PC-9 (cell line): ENCODE measurements around the gene DNAJB12. TPM values are rescaled to one million over a fixed set of nuclear protein-coding genes. Genes with fewer than 3 reads are reported as not detected.

Experiments
- BruUV-seq: library from RNA; stranded (reverse); fragments of 400-500 nt; replicated peaks from 2 replicates; lab custom pipeline; 2021; lab: Mats Ljungman, UMichigan
- CTCF ChIA-PET: fragments of 300-600 bp; sonication (Branson Sonifier 250); formaldehyde crosslinking; loops from one replicate; lab custom pipeline; 2022; ENCODE audit warnings: antibody characterized with exemption; lab: Charles Lee
- POLR2A ChIA-PET: fragments of 300-600 bp; sonication (Branson Sonifier 250); formaldehyde crosslinking; loops from one replicate; lab custom pipeline; 2022; ENCODE audit warnings: antibody characterized with exemption; ENCODE audit not compliant: unreplicated experiment; lab: Charles Lee
- DNase-seq, 2 experiments: peaks; one replicate each; pipeline versions ENCODE4 v3.0.0 to v3.0.0-alpha.2; 2015 to 2022; ENCODE audit warnings: mixed read lengths in 1 of 2
- H2AFZ ChIP-seq: fragments of 200-600 bp; sonication (generic); 2 replicates; pipeline ENCODE4 v1.8.1; 2017; ENCODE audit warnings: antibody characterized with exemption
- H3F3A ChIP-seq: fragments of 200-600 bp; sonication (generic); 2 replicates; pipeline ENCODE4 v1.8.1; 2017; ENCODE audit warnings: antibody characterized with exemption, mild to moderate bottlenecking, low read depth; ENCODE audit not compliant: insufficient read depth
- H3K27ac ChIP-seq: fragments of 200-600 bp; sonication (generic); 2 replicates; pipeline ENCODE4 v1.6.1; 2016; ENCODE audit warnings: mixed run types
- H3K27me3 ChIP-seq: fragments of 200-600 bp; sonication (generic); 2 replicates; pipeline ENCODE4 v1.6.1; 2016; ENCODE audit warnings: low read depth, mixed run types; ENCODE audit not compliant: insufficient read depth
- H3K36me3 ChIP-seq: fragments of 200-600 bp; sonication (generic); 2 replicates; pipeline ENCODE4 v1.6.1; 2016; ENCODE audit warnings: low read depth, mixed run types
- H3K4me1 ChIP-seq: fragments of 200-600 bp; sonication (generic); replicated peaks from 2 replicates; pipeline ENCODE4 v1.6.1; 2016; ENCODE audit warnings: mixed run types; ENCODE audit not compliant: insufficient read depth
- H3K4me2 ChIP-seq: fragments of 200-600 bp; sonication (generic); 2 replicates; pipeline ENCODE4 v1.6.1; 2017; ENCODE audit warnings: mixed run types
- H3K4me3 ChIP-seq: fragments of 200-600 bp; sonication (generic); 2 replicates; pipeline ENCODE4 v1.6.1; 2016; ENCODE audit warnings: mixed run types
- H3K79me2 ChIP-seq: fragments of 200-600 bp; sonication (generic); 2 replicates; pipeline ENCODE4 v1.6.1; 2017; ENCODE audit warnings: low read depth, mixed run types
- H3K9me2 ChIP-seq: fragments of 200-600 bp; sonication (generic); 2 replicates; pipeline ENCODE4 v1.8.1; 2017; ENCODE audit warnings: mild to moderate bottlenecking; ENCODE audit not compliant: insufficient read depth
- H3K9me3 ChIP-seq: fragments of 200-600 bp; sonication (generic); 2 replicates; pipeline ENCODE4 v1.8.1; 2016; ENCODE audit warnings: low read depth; ENCODE audit not compliant: insufficient read depth
- H4K20me1 ChIP-seq: fragments of 200-600 bp; sonication (generic); 2 replicates; pipeline ENCODE4 v1.8.1; 2017; ENCODE audit not compliant: insufficient read depth
- CTCF ChIP-seq: fragments of 200-600 bp; sonication (generic); conservative IDR thresholded peaks from 2 replicates; pipeline ENCODE4 v1.6.1; 2017; ENCODE audit warnings: mixed run types, antibody characterized with exemption, mild to moderate bottlenecking, moderate library complexity
- EZH2 ChIP-seq: fragments of 200-600 bp; sonication (generic); IDR thresholded peaks from 2 replicates; pipeline ENCODE4 v1.8.0; 2017; ENCODE audit warnings: antibody characterized with exemption, low read depth
- intact Hi-C: fragments of 100-400 bp; cut with micrococcal nuclease; formaldehyde crosslinking; loops from one replicate; pipeline ENCODE4 v1.10.0; 2022; ENCODE audit not compliant: unreplicated experiment
- total RNA-seq: library from RNA; stranded (reverse); gene quantifications from 2 replicates; pipeline ENCODE4 v1.2.3, GENCODE V29; 2021

DNAJB12 gene
- total RNA-seq, 1 experiment from 2014 or later, result 46.9 TPM

GRCh38 chr10:72315611-72316385 lies 38.9 kb downstream of the DNAJB12 start:
- no peaks in the 10 kb centered on the region for H4K20me1 ChIP-seq
- H3K4me2 ChIP-seq, result peak overlapping the region; percentile 66
- H3K9me3 ChIP-seq, result no peaks in the 10 kb centered on the region
- H3K9me2 ChIP-seq, result no peaks in the 10 kb centered on the region
- no TSS peak for BruUV-seq
- H3K27me3 ChIP-seq, result no peaks in the 10 kb centered on the region
- H3K4me1 ChIP-seq, result peaks cover 89% of the 10 kb centered on the region
- ChIA-PET POLR2A (interaction anchor here (0.6 to 1.0 kb wide), 3 partner anchors 13 to 101 kb away, joined by 4 to 5 read pairs (median 4); no protein-coding TSS in a partner anchor), CTCF (no interaction called here)
- peaks cover 79% of the 10 kb centered on the region for H3F3A ChIP-seq
- no peaks in the 10 kb centered on the region for H3K36me3 ChIP-seq
- H3K79me2 ChIP-seq, result no peaks in the 10 kb centered on the region
- intact Hi-C loops, result no loop called here
- no peak overlapping the region; the same call in 1 of the 2 replicates for H3K4me3 ChIP-seq
- H3K27ac ChIP-seq, result peak overlapping the region; percentile 95
- peak; percentile 75 to 94 for DNase-seq
- no peak overlapping the region for H2AFZ ChIP-seq
- no peak for TF ChIP-seq CTCF
- no peak for TF ChIP-seq EZH2

GRCh38 chr10:72315054-72315453 lies 39.7 kb downstream of the DNAJB12 start:
- peak overlapping the region; percentile 95 for H3K27ac ChIP-seq
- H3F3A ChIP-seq, result peaks cover 80% of the 10 kb centered on the region
- H2AFZ ChIP-seq, result no peak overlapping the region
- POLR2A ChIA-PET, result interaction anchor here (0.5 to 1.0 kb wide), 4 partner anchors 13 to 100 kb away, joined by 4 to 21 read pairs (median 4); no protein-coding TSS in a partner anchor
- CTCF ChIA-PET, result interaction anchor here (0.7 kb wide), 2 partner anchors 226 to 419 kb away, joined by 4 to 8 read pairs; no protein-coding TSS in a partner anchor
- no peaks in the 10 kb centered on the region for H4K20me1 ChIP-seq
- DNase-seq, result peak in 1 of 2 experiments; percentile 55
- H3K4me2 ChIP-seq, result peak overlapping the region; percentile 66
- TF ChIP-seq EZH2 (no peak), CTCF (no peak)
- H3K27me3 ChIP-seq, result no peaks in the 10 kb centered on the region
- H3K79me2 ChIP-seq, result no peaks in the 10 kb centered on the region
- H3K36me3 ChIP-seq, result no peaks in the 10 kb centered on the region
- BruUV-seq, result no TSS peak
- intact Hi-C loops, result no loop called here
- no peaks in the 10 kb centered on the region for H3K9me3 ChIP-seq
- no peak overlapping the region for H3K4me3 ChIP-seq
- peaks cover 91% of the 10 kb centered on the region for H3K4me1 ChIP-seq
- H3K9me2 ChIP-seq, result no peaks in the 10 kb centered on the region

GRCh38 chr10:72314263-72314662 lies 40.5 kb downstream of the DNAJB12 start:
- H3K36me3 ChIP-seq, result no peaks in the 10 kb centered on the region
- no peak for TF ChIP-seq CTCF
- TF ChIP-seq EZH2, result no peak
- no peak for DNase-seq
- no peaks in the 10 kb centered on the region for H3K9me3 ChIP-seq
- no peak overlapping the region for H3K4me3 ChIP-seq
- POLR2A ChIA-PET, result interaction anchor here (0.5 kb wide), 1 partner anchor 75 kb away, joined by 4 read pairs; no protein-coding TSS in a partner anchor
- no peaks in the 10 kb centered on the region for H3K79me2 ChIP-seq
- CTCF ChIA-PET, result no interaction called here
- BruUV-seq, result no TSS peak
- H4K20me1 ChIP-seq, result no peaks in the 10 kb centered on the region
- no peaks in the 10 kb centered on the region for H3K9me2 ChIP-seq
- intact Hi-C loops, result no loop called here
- no peaks in the 10 kb centered on the region for H3K27me3 ChIP-seq
- peaks cover 95% of the 10 kb centered on the region for H3K4me1 ChIP-seq
- H3K4me2 ChIP-seq, result no peak overlapping the region
- H3K27ac ChIP-seq, result peak overlapping the region; percentile 95
- no peak overlapping the region for H2AFZ ChIP-seq
- peaks cover 84% of the 10 kb centered on the region for H3F3A ChIP-seq
